ENCODE measurements around the gene UBAC2. TPM values are rescaled to one million over a fixed set of nuclear protein-coding genes. Genes with fewer than 3 reads are reported as not detected.

UBAC2 gene
- total and polyA plus RNA-seq, 4 donors: 49.9 to 77.1 (median 53.7) TPM

- Histone ChIP-seq H3K9ac (ENCODE audit: insufficient read depth in 1 of 2, low read length in 2 of 2) (no peak overlapping the region), H3K27ac (ENCODE audit: low read depth in 1 of 2, low read length in 1 of 2) (no peak overlapping the region), H3K4me1 (ENCODE audit: control insufficient read depth in 5 of 5, insufficient read depth in 5 of 5, low read length in 5 of 5) (peaks cover 0 to 11% (median 6%) of the 10 kb centered on the region in 5 donors), H3K27me3 (ENCODE audit: control insufficient read depth in 3 of 3, insufficient read depth in 3 of 3, low read length in 2 of 3) (no peaks in the 10 kb centered on the region), H3K9me3 (ENCODE audit: control insufficient read depth in 4 of 4, insufficient read depth in 3 of 4, low read length in 3 of 4) (no peaks in the 10 kb centered on the region), H3K36me3 (ENCODE audit: control insufficient read depth in 4 of 4, insufficient read depth in 4 of 4, low read length in 4 of 4) (peaks cover 3 to 9% (median 6%) of the 10 kb centered on the region in 4 donors), H3K4me3 (no peak overlapping the region)
- no peak for ATAC-seq (ENCODE audit: insufficient read depth, low FRiP score)
- no peak for TF ChIP-seq CTCF (IDR thresholded peaks at IDR 0.05; ENCODE audit: control extremely low read depth, extremely low read depth)
- WGBS, 2 donors: 49 to 70% methylated on average over 8 of the region's 8 CpGs
- no peak for DNase-seq
Measured at GRCh38 chr13:99354371-99354951, 153.8 kb downstream of the UBAC2 start.

DNA sequence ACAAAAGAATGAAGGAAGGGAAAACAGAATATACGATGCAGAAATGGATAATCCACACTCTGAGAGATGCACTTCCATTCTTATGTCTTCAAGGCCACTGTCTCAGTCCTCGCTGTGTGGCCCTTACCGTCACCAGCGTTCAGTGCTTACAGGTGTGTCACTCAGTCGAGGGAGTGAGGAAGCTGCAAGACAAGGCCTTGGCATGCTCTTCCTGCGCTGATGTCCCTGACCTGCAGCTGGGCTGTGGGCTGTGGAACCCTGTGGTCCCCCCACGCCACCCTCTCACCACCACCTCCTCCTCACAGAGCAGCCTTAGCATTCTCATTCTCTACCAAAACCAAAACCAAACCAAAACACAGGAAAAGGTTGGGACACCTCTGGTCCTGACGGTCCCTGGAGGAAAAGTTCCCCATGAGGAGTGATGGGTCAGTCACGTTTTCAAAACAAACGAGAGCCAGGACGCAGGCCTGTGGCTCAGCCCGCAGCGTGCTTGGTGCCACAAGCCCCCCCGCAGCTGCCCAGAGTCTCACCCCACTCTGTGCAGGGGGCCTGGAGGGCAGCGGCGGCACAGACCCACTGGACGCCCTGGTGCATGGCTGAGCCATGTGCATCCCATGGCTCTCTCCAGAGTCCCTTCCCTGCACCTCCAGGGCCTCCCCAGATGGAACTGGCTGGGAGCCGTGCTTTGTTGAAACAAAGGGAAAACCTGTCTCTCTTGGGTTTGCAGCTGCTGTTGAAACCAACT is 154.8 kb downstream of the UBAC2 start:
- DNase-seq (no peak), ATAC-seq (ENCODE audit: insufficient read depth, low FRiP score) (no peak)
- no peak overlapping the region for H3K9ac ChIP-seq (ENCODE audit: insufficient read depth in 1 of 2, low read length in 2 of 2)
- no peaks in the 10 kb centered on the region for H3K27me3 ChIP-seq (ENCODE audit: control insufficient read depth in 3 of 3, insufficient read depth in 3 of 3, low read length in 2 of 3)
- H3K27ac ChIP-seq (ENCODE audit: low read depth in 1 of 2, low read length in 1 of 2): peak overlapping the region in 1 of 2 donors; percentile 84
- no peak for TF ChIP-seq CTCF (IDR thresholded peaks at IDR 0.05; ENCODE audit: control extremely low read depth, extremely low read depth)
- H3K36me3 ChIP-seq (ENCODE audit: control insufficient read depth in 4 of 4, insufficient read depth in 4 of 4, low read length in 4 of 4): peaks cover 3 to 10% (median 4%) of the 10 kb centered on the region in 4 donors
- peaks cover 0 to 11% (median 6%) of the 10 kb centered on the region in 5 donors for H3K4me1 ChIP-seq (ENCODE audit: control insufficient read depth in 5 of 5, insufficient read depth in 5 of 5, low read length in 5 of 5)
- H3K4me3 ChIP-seq: no peak overlapping the region
- 84 to 87% methylated on average over 18 of the region's 18 CpGs for WGBS, 2 donors
- H3K9me3 ChIP-seq (ENCODE audit: control insufficient read depth in 4 of 4, insufficient read depth in 3 of 4, low read length in 3 of 4): no peaks in the 10 kb centered on the region

- peak overlapping the region in 1 of 2 donors; percentile 84 for H3K27ac ChIP-seq (ENCODE audit: low read depth in 1 of 2, low read length in 1 of 2)
- no peak overlapping the region for H3K4me3 ChIP-seq
- H3K27me3 ChIP-seq (ENCODE audit: control insufficient read depth in 3 of 3, insufficient read depth in 3 of 3, low read length in 2 of 3): no peaks in the 10 kb centered on the region
- no peaks in the 10 kb centered on the region for H3K9me3 ChIP-seq (ENCODE audit: control insufficient read depth in 4 of 4, insufficient read depth in 3 of 4, low read length in 3 of 4)
- 15 to 44% methylated on average over 1 of the region's 1 CpG for WGBS, 2 donors
- H3K9ac ChIP-seq (ENCODE audit: insufficient read depth in 1 of 2, low read length in 2 of 2): no peak overlapping the region
- DNase-seq: no peak
- peaks cover 3 to 10% (median 5%) of the 10 kb centered on the region in 4 donors for H3K36me3 ChIP-seq (ENCODE audit: control insufficient read depth in 4 of 4, insufficient read depth in 4 of 4, low read length in 4 of 4)
- no peak for ATAC-seq (ENCODE audit: insufficient read depth, low FRiP score)
- TF ChIP-seq CTCF (IDR thresholded peaks at IDR 0.05; ENCODE audit: control extremely low read depth, extremely low read depth): no peak
- peaks cover 0 to 11% (median 6%) of the 10 kb centered on the region in 5 donors for H3K4me1 ChIP-seq (ENCODE audit: control insufficient read depth in 5 of 5, insufficient read depth in 5 of 5, low read length in 5 of 5)
Measured at GRCh38 chr13:99356012-99356261, 155.3 kb downstream of the UBAC2 start.
